A673 (cell line): ENCODE data around the gene EMP2.

Experiments used
- CTCF ChIP-seq: fragments of 300-800, 200-600 bp; sonication (generic); conservative IDR thresholded peaks from 2 replicates; pipeline ENCODE4 v1.5.1; 2017; ENCODE audit warnings: low read depth, mild to moderate bottlenecking, antibody characterized with exemption, low read length, moderate library complexity, mixed read lengths
- EZH2 ChIP-seq: fragments of 200-600 bp; sonication (generic); IDR thresholded peaks from 2 replicates; pipeline ENCODE4 v1.6.1; 2017; ENCODE audit warnings: borderline replicate concordance, low read depth, mild to moderate bottlenecking, mixed read lengths, antibody characterized with exemption, low read length; ENCODE audit not compliant: poor library complexity, severe bottlenecking

GRCh38 chr16:10535461-10535860 is 44.9 kb downstream of the EMP2 start:
- TF ChIP-seq EZH2 (no peak), CTCF (no peak)
